Measurements from ENCODE around the gene TSPOAP1. TPM values are rescaled to one million over a fixed set of nuclear protein-coding genes. Genes with fewer than 3 reads are reported as not detected.

The TSPOAP1 gene
- total RNA-seq, 1 experiment from 2014 or later = not detected

- in situ Hi-C loops (cut with HindIII; ENCODE audit: low pct_unique_long_range_greater_than_20kb, low sequenced_read_pairs) = no loop called here
- DNase-seq (ENCODE audit: low read depth, low spot score) = no peak
Measured at GRCh38 chr17:58264407-58265103, 64.0 kb downstream of the TSPOAP1 start.

- in situ Hi-C loops (cut with HindIII; ENCODE audit: low pct_unique_long_range_greater_than_20kb, low sequenced_read_pairs) = no loop called here
- no peak for DNase-seq (ENCODE audit: low read depth, low spot score)
Measured at GRCh38 chr17:58263773-58264172, 64.8 kb downstream of the TSPOAP1 start.

DNA sequence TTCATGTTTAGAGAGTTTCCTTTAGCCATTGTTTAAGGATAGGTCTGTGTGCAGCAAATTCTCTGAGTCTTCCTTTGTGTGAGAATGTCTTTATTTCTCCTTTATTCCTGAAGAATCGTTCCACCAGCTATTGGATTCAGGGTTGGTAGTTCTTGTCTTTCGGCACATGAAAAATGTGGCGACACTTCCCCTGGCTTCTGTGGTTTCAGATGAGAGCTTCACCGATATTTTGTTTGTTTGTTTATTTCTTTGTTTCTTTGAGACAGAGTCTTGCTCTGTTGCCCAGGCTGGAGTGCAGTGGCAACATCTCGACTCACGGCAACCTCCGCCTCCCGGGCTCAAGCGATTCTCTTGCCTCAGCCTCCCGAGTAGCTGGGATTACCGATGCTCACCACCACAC lies 66.4 kb downstream of the TSPOAP1 start:
- DNase-seq (ENCODE audit: low read depth, low spot score) = no peak
- in situ Hi-C loops (cut with HindIII; ENCODE audit: low pct_unique_long_range_greater_than_20kb, low sequenced_read_pairs) = no loop called here

DNA sequence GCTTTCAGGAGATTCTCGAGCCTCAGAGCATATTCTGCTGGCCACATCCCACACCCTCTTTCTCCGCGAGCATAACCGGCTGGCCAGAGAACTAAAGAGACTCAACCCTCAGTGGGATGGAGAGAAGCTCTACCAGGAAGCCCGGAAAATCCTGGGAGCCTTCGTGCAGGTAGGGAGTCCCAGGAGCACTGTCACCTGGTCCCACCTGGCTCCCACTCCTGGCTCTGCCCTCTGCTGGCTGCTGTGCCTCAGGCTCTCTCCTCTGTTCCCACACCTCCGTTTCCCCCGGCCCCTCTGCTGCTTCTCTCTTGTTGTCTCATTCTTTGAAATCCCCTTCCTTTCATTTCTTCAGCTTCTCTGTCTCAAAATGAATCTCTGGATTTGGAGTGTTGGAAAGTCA lies 73.8 kb downstream of the TSPOAP1 start:
- no peak for DNase-seq (ENCODE audit: low read depth, low spot score)
- in situ Hi-C loops (cut with HindIII; ENCODE audit: low pct_unique_long_range_greater_than_20kb, low sequenced_read_pairs) = no loop called here

DNA sequence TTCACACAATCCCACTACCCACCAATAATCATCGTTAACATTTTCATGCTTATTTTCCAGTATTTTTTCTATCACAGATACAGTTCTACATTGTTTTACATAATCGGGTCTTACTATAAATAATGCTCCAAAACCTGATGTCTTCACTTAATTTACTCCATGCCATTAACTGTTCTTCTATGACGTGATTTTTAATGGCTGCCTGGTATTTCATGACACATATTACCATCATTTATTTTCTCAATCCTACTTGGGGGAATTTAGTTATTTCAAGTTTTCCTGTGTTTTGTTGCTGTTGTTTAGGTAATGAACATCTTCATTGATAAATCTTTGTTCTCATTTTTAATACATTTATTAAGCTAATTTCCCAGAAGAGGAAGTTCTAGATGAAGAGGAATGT lies 75.5 kb downstream of the TSPOAP1 start:
- in situ Hi-C loops (cut with HindIII; ENCODE audit: low pct_unique_long_range_greater_than_20kb, low sequenced_read_pairs) = no loop called here
- no peak for DNase-seq (ENCODE audit: low read depth, low spot score)

GRCh38 chr17:58252141-58252540 lies 76.5 kb downstream of the TSPOAP1 start:
- no peak for DNase-seq (ENCODE audit: low read depth, low spot score)
- in situ Hi-C loops (cut with HindIII; ENCODE audit: low pct_unique_long_range_greater_than_20kb, low sequenced_read_pairs) = no loop called here

Small RNA genes lying within 50 kb of the gene (small RNA-seq; reads per million reads assigned to genes)
- 0 reads per million in 2 experiments for gene MIR4736

Other genes starting within 250 kb of the TSPOAP1 start
- 8.8 and 9.8 TPM in 2 replicates for gene DYNLL2, start 245.4 kb downstream of the TSPOAP1 start, total RNA-seq (2014; rRNA removed; shearing (Covaris generic))
- gene OR4D1, start 180.4 kb downstream of the TSPOAP1 start, total RNA-seq (2014; rRNA removed; shearing (Covaris generic)) = not detected in 2 replicates
- not detected in 2 replicates for gene OR4D2, start 161.8 kb downstream of the TSPOAP1 start, total RNA-seq (2014; rRNA removed; shearing (Covaris generic))
- gene EPX, start 136.1 kb downstream of the TSPOAP1 start, total RNA-seq (2014; rRNA removed; shearing (Covaris generic)) = 0.27 TPM in 1 of 2 replicates, not detected in the other
- 13.7 and 15.0 TPM in 2 replicates for gene MKS1, start 109.5 kb downstream of the TSPOAP1 start, total RNA-seq (2014; rRNA removed; shearing (Covaris generic))
- not detected in 2 replicates for gene LPO, start 90.2 kb downstream of the TSPOAP1 start, total RNA-seq (2014; rRNA removed; shearing (Covaris generic))
- not detected in 2 replicates for gene MPO, start 47.9 kb downstream of the TSPOAP1 start, total RNA-seq (2014; rRNA removed; shearing (Covaris generic))
- 102 and 118 TPM in 2 replicates for gene SUPT4H1, start 23.4 kb upstream of the TSPOAP1 start, total RNA-seq (2014; rRNA removed; shearing (Covaris generic))
- 5.2 and 5.6 TPM in 2 replicates for gene RNF43, start 88.7 kb upstream of the TSPOAP1 start, total RNA-seq (2014; rRNA removed; shearing (Covaris generic))
- gene HSF5, start 159.6 kb upstream of the TSPOAP1 start, total RNA-seq (2014; rRNA removed; shearing (Covaris generic)) = 0.08 TPM in 1 of 2 replicates, not detected in the other
- gene MTMR4, start 185.8 kb upstream of the TSPOAP1 start, total RNA-seq (2014; rRNA removed; shearing (Covaris generic)) = 62.3 and 70.7 TPM in 2 replicates